Urothelium cell line (cell line): ENCODE results near the gene JAGN1.
"Not testable (repeated sequence)": the region's sequence is repeated elsewhere in the genome, so short reads cannot be mapped to it uniquely, and the experiment has no call there.

Experiments
- DNase-seq: peaks from one replicate; pipeline ENCODE4 v3.0.0; 2011; ENCODE audit warnings: low spot score, mixed read lengths
- FAIRE-seq: peaks from 2 replicates; lab custom pipeline; 2011; peaks lifted over from hg19 to GRCh38; lab: Jason Lieb, UNC

JAGN1 gene

GRCh38 chr3:9915254-9916141, 25.1 kb downstream of the JAGN1 start:
- no peak for FAIRE-seq
- DNase-seq = peak; percentile 49

- FAIRE-seq = no peak
- no peak for DNase-seq
Measured at GRCh38 chr3:9916346-9916733, 25.9 kb downstream of the JAGN1 start.

- DNase-seq = peak; percentile 93
- FAIRE-seq = no peak
Measured at GRCh38 chr3:9916734-9917680, 26.6 kb downstream of the JAGN1 start, which contains the start of gene IL17RC. Gene IL17RC, plus strand, starts transcription at chr3:9917098. Its CDS starts 218 bp downstream, at chr3:9917316.

DNA sequence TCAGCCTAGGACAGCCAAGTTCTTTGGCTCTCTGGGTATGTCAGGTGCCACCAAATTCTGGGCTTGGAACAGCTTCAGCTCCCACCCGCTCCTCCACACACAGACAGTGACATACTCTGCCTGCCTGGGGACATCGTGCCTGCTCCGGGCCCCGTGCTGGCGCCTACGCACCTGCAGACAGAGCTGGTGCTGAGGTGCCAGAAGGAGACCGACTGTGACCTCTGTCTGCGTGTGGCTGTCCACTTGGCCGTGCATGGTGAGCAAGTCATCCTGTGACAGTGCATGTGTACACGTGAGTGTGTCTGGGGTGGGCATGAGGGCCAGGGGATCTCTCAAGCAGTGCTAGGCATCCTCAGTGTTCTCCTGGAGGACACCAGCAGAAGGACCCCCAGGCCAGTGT, 27.4 kb downstream of the JAGN1 start:
- DNase-seq (no peak), FAIRE-seq (no peak)

- no peak for FAIRE-seq
- DNase-seq = no peak
Measured at GRCh38 chr3:9918261-9919038, 28.0 kb downstream of the JAGN1 start.

DNA sequence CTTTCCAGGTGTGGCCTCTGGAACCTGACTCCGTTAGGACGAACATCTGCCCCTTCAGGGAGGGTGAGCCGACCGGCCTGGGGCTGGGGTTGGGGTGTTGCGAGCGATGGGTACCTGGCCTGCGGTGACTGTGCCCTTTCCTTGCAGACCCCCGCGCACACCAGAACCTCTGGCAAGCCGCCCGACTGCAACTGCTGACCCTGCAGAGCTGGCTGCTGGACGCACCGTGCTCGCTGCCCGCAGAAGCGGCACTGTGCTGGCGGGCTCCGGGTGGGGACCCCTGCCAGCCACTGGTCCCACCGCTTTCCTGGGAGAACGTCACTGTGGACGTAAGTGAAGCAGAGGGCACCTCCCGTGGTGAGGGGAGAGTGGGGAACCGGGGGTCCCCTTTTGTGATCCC, 37.7 kb downstream of the JAGN1 start:
- FAIRE-seq (no peak), DNase-seq (no peak)

- FAIRE-seq (no peak), DNase-seq (no peak)
Measured at GRCh38 chr3:9930804-9931418, 40.5 kb downstream of the JAGN1 start.

- no peak for FAIRE-seq
Measured at GRCh38 chr3:9932535-9932842, 42.1 kb downstream of the JAGN1 start.

GRCh38 chr3:9932843-9933560, 42.6 kb downstream of the JAGN1 start:
- DNase-seq (peak; percentile 90), FAIRE-seq (no peak)

More at GRCh38 chr3:9932535-9932842, 42.1 kb downstream of the JAGN1 start:
- DNase-seq = no peak

- peak; percentile 87 for FAIRE-seq
- DNase-seq = peak; percentile 95
Measured at GRCh38 chr3:9933561-9934234, 43.3 kb downstream of the JAGN1 start, which contains the start of gene CRELD1. Gene CRELD1, plus strand, starts transcription at chr3:9933834. Its CDS starts 605 bp downstream, at chr3:9934439.

DNA sequence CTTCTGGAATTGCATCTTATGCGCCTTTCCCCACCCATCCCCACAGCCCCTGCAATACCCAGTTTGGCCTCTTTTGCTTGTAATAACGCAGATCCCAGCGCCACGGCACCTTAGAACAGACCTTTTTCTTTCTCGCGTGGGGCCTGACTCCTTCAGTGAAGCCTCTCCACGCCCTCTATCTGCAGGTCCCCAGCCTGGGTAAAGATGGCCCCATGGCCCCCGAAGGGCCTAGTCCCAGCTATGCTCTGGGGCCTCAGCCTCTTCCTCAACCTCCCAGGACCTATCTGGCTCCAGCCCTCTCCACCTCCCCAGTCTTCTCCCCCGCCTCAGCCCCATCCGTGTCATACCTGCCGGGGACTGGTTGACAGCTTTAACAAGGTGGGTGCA, 43.8 kb downstream of the JAGN1 start:
- peak; percentile 29 for DNase-seq
- no peak for FAIRE-seq

DNA sequence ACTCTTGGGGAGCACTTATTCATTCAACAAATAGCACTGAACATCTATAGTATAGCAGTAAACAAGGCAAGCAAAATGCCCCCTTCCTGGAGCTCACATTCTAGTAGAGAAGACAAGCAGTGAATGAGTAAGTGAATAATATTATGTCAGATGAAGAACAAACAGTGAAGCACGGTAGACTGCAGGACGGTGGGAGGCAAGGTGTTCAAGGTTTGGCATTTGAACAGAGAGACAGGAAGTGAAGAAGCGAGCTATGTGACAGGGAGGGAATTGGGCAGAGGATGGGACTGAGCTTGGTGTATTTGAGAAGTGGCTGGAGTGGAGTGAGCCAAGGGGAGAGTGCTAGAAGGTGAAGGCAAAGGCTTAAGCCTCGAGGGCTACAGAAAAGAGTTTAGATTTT, 44.6 kb downstream of the JAGN1 start:
- DNase-seq (no peak), FAIRE-seq (no peak)

DNA sequence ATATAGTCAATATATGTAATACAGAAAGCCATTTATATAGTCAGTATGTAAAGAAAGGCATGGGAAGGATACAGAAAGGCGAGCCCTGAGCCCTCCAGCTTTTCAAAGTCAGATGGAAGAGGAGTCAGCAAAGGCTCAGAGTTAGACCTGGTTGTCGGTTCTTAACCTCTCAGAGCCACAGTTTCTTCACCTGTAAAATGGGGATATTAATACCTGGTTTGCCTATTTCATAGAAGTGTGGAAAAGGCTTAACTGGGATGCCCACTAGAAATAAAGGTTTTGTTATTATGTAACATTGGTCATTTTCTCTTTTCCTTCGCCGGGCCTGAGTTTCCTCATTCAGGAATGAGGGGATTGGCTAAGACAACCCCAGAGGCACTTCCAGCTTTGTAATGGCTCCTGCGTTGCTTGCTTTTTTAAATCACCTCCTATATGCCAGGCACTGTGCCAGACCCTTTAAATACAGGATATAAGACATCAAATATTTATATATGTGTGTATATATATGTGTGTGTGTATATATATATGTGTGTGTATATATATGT, 45.6 kb downstream of the JAGN1 start:
- no peak for DNase-seq

DNA sequence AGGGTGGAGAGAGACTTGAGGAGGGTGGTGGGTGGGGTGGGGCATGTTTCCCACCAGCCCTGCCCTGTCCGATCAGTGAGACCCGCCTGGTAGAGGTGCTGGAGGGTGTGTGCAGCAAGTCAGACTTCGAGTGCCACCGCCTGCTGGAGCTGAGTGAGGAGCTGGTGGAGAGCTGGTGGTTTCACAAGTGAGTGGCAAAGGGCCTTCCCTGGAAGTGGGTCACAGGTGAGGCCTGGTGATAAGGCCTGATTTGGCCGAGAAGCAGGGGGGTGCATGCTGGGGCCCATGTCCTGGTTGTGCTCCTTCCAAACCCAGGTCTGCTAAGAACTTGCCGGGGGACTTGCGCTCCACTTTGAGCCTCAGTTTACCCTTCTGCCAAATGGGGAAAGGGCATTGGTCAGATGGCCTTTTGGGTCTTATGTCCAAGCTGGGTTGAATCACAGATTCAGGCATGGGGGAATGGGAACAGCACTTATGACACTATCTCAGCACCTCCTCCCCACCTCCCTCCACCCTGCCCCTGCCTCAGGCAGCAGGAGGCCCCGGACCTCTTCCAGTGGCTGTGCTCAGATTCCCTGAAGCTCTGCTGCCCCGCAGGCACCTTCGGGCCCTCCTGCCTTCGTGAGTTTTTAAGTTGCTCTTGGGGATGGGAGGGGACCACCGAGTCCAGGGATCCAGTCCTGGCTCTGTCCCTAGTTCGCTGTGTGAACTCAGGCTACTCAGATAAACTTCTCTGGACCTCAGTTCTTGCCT, 47.3 kb downstream of the JAGN1 start:
- FAIRE-seq = no peak
- no peak for DNase-seq

More for the DNA sequence above, 45.6 kb downstream of the JAGN1 start:
- no peak for FAIRE-seq

GRCh38 chr3:9938966-9939365, 48.6 kb downstream of the JAGN1 start:
- DNase-seq (no peak), FAIRE-seq (no peak)

DNA sequence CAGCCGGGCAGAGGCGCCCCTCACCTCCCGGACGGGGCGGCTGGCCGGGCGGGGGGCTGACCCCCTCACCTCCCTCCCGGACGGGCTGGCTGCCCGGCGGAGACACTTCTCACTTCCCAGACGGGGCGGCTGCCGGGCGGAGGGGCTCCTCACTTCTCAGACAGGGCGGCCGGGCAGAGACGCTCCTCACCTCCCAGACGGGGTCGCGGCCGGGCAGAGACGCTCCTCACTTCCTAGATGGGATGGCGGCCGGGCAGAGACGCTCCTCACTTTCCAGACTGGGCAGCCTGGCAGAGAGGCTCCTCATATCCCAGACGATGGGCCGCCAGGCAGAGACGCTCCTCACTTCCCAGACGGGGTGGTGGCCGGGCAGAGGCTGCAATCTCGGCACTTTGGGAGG, 49.5 kb downstream of the JAGN1 start:
- FAIRE-seq, DNase-seq: not testable (repeated sequence)

- DNase-seq (no peak), FAIRE-seq (no peak)
Measured at GRCh38 chr3:9940746-9941145, 50.3 kb downstream of the JAGN1 start.

- FAIRE-seq (no peak), DNase-seq (no peak)
Measured at GRCh38 chr3:9942164-9942563, 51.8 kb downstream of the JAGN1 start.
